ENCODE measurements around the gene SPACA6.
"Not testable (repeated sequence)": the region's sequence is repeated elsewhere in the genome, so short reads cannot be mapped to it uniquely, and the experiment has no call there.

SPACA6 gene

DNA sequence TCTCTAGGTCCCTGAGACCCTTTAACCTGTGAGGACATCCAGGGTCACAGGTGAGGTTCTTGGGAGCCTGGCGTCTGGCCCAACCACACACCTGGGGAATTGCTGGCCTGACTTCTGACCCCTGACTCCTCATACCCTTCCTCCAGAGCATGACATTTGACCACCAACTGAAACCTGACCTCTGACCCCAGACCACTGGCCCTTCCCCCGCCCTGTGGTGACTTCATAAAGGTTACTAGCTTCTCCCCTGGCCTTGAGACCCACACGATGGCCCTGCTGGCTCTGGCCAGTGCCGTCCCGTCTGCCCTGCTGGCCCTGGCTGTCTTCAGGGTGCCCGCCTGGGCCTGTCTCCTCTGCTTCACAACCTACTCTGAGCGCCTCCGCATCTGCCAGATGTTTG lies at the start of gene SPACA6:
TSS of gene SPACA6 (plus strand) at position 71 of the 400 bp plus-strand sequence. CDS start at position 268, 197 bp downstream.
- DNase-seq (ENCODE audit: low spot score): no peak

GRCh38 chr19:51644636-51645271 lies 48.4 kb upstream of the SPACA6 start:
- DNase-seq (ENCODE audit: low spot score): no peak

DNA sequence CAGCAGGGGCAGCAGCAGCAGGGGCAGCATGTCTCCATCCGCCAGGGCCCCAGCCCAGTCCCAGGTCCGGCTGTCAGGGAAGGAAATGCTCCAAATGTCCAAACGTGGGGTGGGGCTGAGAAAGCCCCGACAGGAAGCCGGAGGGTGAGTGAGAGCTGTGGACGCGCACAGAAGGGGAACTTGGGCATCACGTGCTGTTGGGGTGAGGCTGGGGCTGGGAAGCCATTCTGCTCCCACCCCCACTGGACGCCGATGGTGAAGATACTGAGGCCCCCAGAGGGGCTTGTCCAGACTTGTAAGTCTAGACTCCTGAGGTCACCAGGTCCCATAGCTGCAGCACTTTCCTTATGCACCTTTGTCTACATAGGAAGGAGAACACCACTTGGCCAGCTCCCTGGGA lies 46.4 kb upstream of the SPACA6 start, which contains the start of gene SIGLEC14:
TSS of gene SIGLEC14 (minus strand) at position 96 of the 400 bp plus-strand sequence. CDS start at position 30, 66 bp downstream.
- DNase-seq (ENCODE audit: low spot score): not testable (repeated sequence)

DNA sequence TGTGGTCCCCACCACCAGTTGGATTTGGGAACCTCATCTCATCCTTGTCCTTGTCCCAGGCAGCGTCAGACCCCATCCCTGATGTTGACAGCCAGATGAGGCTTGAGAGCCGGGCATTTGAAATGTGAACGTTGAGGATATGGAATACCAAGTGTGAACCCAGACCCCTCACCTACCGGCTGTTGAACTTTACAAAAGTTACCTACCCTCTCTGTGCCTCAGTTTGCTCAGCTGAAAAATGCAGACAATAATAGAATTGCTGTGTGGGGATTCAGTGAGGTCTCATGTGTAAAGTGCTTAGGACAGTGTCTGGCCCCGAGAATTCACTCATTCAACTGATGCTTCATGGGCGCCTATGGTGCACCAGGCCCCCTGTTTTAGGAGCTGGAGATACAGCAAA lies 45.8 kb upstream of the SPACA6 start:
- no peak for DNase-seq (ENCODE audit: low spot score)

GRCh38 chr19:51651216-51651846 lies 41.8 kb upstream of the SPACA6 start:
- DNase-seq (ENCODE audit: low spot score): no peak

GRCh38 chr19:51652266-51652665 lies 40.9 kb upstream of the SPACA6 start:
- DNase-seq (ENCODE audit: low spot score): no peak

GRCh38 chr19:51653162-51653561 lies 40.0 kb upstream of the SPACA6 start:
- DNase-seq (ENCODE audit: low spot score): no peak

GRCh38 chr19:51654783-51655182 lies 38.3 kb upstream of the SPACA6 start:
- DNase-seq (ENCODE audit: low spot score): peak; percentile 13

GRCh38 chr19:51660975-51661600 lies 32.0 kb upstream of the SPACA6 start:
- DNase-seq (ENCODE audit: low spot score): peak; percentile 57

- no peak for DNase-seq (ENCODE audit: low spot score)
Observed at GRCh38 chr19:51663650-51664049, 29.5 kb upstream of the SPACA6 start.

DNA sequence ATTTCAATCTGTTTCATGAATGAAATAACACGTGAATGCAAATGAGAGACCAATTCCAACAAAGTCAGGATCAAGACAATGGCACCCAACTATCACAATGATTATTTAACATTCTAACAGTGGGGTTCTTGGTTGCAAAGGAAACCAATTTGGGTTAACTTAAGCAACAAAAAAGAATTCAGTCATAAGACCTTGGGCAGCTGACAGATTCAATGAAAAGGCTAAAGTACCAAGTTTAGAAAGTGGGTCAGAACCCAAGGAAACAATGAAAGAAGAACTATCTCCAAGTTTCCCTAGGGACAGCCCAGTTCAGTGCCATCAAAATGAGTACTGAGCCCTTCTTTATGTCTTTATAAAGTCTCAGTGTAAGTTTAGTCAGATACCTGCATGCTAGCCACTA lies 29.0 kb upstream of the SPACA6 start:
- no peak for DNase-seq (ENCODE audit: low spot score)

DNA sequence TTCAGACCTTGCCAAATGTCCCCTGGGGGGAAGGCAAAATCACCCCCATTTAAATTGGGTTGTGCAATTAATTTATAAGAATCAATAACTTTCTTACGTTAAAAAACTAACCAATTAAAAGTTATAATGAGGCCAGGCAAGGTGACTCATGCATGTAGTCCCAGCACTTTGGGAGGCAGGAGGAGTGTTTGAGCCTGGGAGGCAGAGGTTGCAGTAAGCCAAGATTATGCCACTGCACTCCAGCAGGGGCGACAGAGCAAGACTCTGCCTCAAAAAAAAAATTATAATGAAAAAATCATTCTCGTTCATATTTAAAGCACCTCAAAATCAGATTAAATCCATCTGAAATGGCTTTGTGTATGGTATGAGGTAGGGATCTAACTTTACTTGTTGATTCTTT lies 28.1 kb upstream of the SPACA6 start:
- no peak for DNase-seq (ENCODE audit: low spot score)

GRCh38 chr19:51668216-51668615 lies 24.9 kb upstream of the SPACA6 start:
- no peak for DNase-seq (ENCODE audit: low spot score)

GRCh38 chr19:51675911-51676565 lies 17.1 kb upstream of the SPACA6 start:
- DNase-seq (ENCODE audit: low spot score): peak; percentile 32

- DNase-seq (ENCODE audit: low spot score): no peak
Observed at GRCh38 chr19:51676566-51677083, 16.5 kb upstream of the SPACA6 start.

DNA sequence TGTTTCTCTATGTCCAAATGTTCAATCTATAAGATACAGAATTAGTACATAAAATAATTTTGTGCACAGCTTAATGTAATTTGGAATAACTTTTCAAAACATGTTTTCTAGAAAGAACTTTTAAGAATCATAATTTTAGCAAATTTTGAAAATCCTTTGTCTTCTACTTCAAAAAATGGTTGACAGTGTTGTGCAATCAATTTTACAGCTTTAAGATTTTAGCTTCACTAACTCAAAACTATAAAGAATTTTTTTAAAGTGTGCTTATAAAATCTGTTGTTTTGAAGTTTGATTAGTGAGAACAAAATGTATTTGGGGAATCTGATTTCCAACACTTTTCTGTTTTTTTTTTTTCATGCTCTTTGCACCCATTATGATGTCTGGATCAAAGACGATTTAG lies 12.7 kb upstream of the SPACA6 start:
- DNase-seq (ENCODE audit: low spot score): no peak

GRCh38 chr19:51681286-51681941 lies 11.7 kb upstream of the SPACA6 start:
- DNase-seq (ENCODE audit: low spot score): peak; percentile 36

GRCh38 chr19:51686171-51686570 lies 7.0 kb upstream of the SPACA6 start:
- no peak for DNase-seq (ENCODE audit: low spot score)

DNA sequence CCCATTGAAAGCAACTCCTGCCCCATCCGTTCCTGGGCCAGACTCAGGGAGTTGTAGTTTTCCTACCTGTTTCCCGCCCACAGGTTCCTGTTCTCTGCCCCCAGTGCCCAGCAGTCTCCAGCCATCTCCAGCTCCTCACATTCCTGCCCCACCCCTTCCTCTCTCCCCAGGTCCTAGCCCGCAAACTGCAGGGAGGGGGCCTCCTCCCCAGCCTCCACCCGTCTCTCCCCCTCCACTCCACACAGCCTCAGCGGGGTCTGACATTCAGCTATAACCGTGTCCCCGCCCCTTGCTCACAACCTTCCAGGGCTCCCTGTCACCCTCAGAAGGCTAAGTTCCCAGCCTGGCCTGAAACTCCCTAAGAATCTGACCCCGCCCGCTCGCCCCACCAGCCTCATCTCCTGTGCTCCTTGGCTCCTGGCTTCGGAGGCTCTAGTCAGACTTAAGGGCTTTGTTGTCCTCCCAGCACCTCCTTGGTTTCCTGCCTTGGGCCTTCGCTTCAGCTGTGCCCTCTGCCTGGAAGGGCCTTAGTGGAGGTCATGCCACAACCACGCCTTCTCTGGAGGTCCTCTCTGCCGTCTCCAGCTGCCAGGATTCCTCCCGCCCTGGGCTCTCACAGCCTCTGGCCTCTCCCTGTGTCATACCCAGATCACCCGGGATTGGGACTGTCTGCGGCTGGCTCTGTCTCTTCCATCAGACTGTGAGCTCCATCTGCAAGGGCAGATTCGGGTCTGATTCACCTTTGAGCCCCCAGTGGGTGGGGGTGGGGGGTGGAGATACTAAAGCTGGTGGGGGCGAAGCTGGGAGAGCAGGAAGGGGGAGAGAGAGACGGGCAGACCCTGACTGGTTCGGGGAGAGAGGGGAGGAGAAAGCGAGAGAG lies 5.1 kb upstream of the SPACA6 start:
- no peak for DNase-seq (ENCODE audit: low spot score)

DNA sequence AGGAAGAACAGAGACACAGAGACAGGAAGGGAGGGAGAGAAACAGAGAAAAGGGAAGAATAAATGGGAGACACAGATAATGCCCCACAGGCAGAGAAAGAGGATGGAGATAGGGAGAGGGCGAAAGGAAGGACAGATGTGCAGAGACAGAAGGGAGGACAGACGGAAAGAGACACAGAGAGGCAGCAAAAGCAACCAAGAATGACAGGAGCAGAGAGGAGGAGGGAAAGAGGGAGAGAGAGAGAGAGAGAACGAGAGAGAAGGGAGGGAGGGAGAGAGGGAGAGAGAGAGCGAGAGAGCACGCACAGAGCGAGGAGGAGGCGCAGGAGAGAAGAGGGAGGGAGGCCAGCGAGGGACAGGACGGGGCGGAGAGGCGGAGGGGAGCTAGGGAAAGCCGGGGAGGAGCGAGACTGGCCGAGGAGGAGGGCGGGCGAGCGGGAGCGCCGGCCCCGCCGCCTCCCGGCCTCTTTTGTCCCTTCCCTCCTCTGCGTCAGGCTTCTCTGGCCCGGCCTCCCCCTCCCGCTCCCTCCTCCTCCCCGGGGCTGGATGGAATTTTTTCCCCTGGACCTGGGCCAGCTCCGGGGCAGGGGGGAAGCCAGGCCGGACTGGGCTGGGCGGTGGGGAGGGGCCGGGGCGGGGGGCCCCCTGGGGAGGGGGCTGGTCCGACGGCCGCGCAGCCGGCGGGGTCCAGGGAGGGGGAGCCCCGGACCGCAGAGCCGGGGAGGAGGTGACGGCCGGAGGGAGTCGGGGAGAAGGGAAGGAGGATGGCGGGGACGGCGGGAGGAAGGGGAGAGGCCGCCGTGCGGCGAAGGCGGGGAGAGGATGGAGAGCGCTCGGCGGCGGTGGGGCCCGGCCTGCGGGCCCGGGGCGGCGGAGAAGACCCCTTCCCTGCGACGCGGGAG lies 4.2 kb upstream of the SPACA6 start:
- DNase-seq (ENCODE audit: low spot score): no peak
